H1 (cell line): ENCODE results near the gene PLA2G4E. TPM values are rescaled to one million over a fixed set of nuclear protein-coding genes. Genes with fewer than 3 reads are reported as not detected.

Experiments
- CTCF ChIA-PET: fragments of 300-600 bp; sonication (Branson Sonifier 250); formaldehyde crosslinking; loops from one replicate; lab custom pipeline; 2021; ENCODE audit not compliant: partially characterized antibody; lab: Charles Lee
- POLR2A ChIA-PET: fragments of 300-600 bp; sonication (Branson Sonifier 250); formaldehyde crosslinking; loops from one replicate; lab custom pipeline; 2021; ENCODE audit warnings: inconsistent platforms; ENCODE audit not compliant: partially characterized antibody; lab: Charles Lee
- DNase-seq, 2 experiments: peaks; one replicate each; pipeline versions ENCODE4 v3.0.0 to v3.0.0-alpha.2; 2010 to 2022; ENCODE audit warnings: low spot score in 2 of 2, low read depth in 1 of 2, mixed read lengths in 1 of 2
- FAIRE-seq: peaks from 2 replicates; lab custom pipeline; 2011; peaks lifted over from hg19 to GRCh38; lab: Jason Lieb, UNC
- H2AFZ ChIP-seq: 2 replicates; pipeline ENCODE4 v1.8.1; 2012; ENCODE audit warnings: low read length, inconsistent platforms
- H2AK5ac ChIP-seq: 2 replicates; pipeline ENCODE4 v1.6.1; 2013; ENCODE audit warnings: low read depth, low read length
- H2BK120ac ChIP-seq: replicated peaks from 2 replicates; pipeline ENCODE3; 2013; ENCODE audit warnings: low read depth, low read length, inconsistent platforms
- H2BK12ac ChIP-seq: 2 replicates; pipeline ENCODE4 v1.6.1; 2013; ENCODE audit warnings: low read depth, low read length
- H2BK15ac ChIP-seq: 2 replicates; pipeline ENCODE4 v1.6.1; 2013; ENCODE audit warnings: low read length
- H2BK20ac ChIP-seq: 2 replicates; pipeline ENCODE4 v1.6.1; 2013; ENCODE audit warnings: low read length
- H2BK5ac ChIP-seq: 2 replicates; pipeline ENCODE4 v1.6.1; 2013; ENCODE audit warnings: low read depth, low read length
- H3K14ac ChIP-seq: 2 replicates; pipeline ENCODE4 v1.6.1; 2013; ENCODE audit warnings: inconsistent platforms; ENCODE audit not compliant: insufficient read length
- H3K18ac ChIP-seq: 2 replicates; pipeline ENCODE4 v1.6.1; 2013; ENCODE audit warnings: low read length; ENCODE audit errors: extremely low read depth
- H3K23ac ChIP-seq: 2 replicates; pipeline ENCODE4 v1.6.1; 2013; ENCODE audit warnings: inconsistent platforms; ENCODE audit not compliant: insufficient read length
- H3K23me2 ChIP-seq: 2 replicates; pipeline ENCODE4 v1.6.1; 2013; ENCODE audit warnings: low read depth, low read length
- H3K27ac ChIP-seq: 2 replicates; pipeline ENCODE4 v1.6.1; 2011; ENCODE audit warnings: low read depth, low read length, inconsistent platforms
- H3K27me3 ChIP-seq, 4 experiments: replicated peaks in 1 of 4; 1 replicate in 1 of 4; 2 replicates in 3 of 4; pipeline versions ENCODE4 v1.6.1 to v1.8.1; 2011 to 2013; ENCODE audit warnings: low read length in 3 of 4, mild to moderate bottlenecking in 3 of 4, inconsistent platforms in 2 of 4, mixed read lengths in 2 of 4, moderate library complexity in 1 of 4; ENCODE audit not compliant: control insufficient read depth in 3 of 4, insufficient read depth in 3 of 4; ENCODE audit errors: extremely low read depth in 1 of 4
- H3K36me3 ChIP-seq, 4 experiments: 2 replicates each; pipeline versions ENCODE4 v1.6.1 to v1.8.1; 2011 to 2013; ENCODE audit warnings: mild to moderate bottlenecking in 4 of 4, low read length in 3 of 4, moderate library complexity in 2 of 4, control low read depth in 1 of 4, inconsistent platforms in 1 of 4; ENCODE audit not compliant: insufficient read depth in 4 of 4, control insufficient read depth in 2 of 4
- H3K4ac ChIP-seq: replicated peaks from 2 replicates; pipeline ENCODE3; 2013; ENCODE audit warnings: low read length, low read depth, mixed read lengths, inconsistent platforms; ENCODE audit not compliant: insufficient read length
- H3K4me1 ChIP-seq, 4 experiments: replicated peaks in 1 of 4; 1 replicate in 1 of 4; 2 replicates in 3 of 4; pipeline versions ENCODE4 v1.6.1 to v1.8.1; 2011 to 2013; ENCODE audit warnings: low read length in 3 of 4, inconsistent platforms in 2 of 4, mixed read lengths in 1 of 4; ENCODE audit not compliant: insufficient read depth in 4 of 4, control insufficient read depth in 3 of 4
- H3K4me2 ChIP-seq, 2 experiments: 2 replicates each; pipeline versions ENCODE4 v1.6.1 to v1.8.1; 2011 to 2013; ENCODE audit warnings: low read depth in 2 of 2, low read length in 2 of 2, control low read depth in 1 of 2, inconsistent platforms in 1 of 2, mild to moderate bottlenecking in 1 of 2; ENCODE audit not compliant: insufficient read depth in 1 of 2
- H3K4me3 ChIP-seq, 4 experiments: fragments of 200-600, 300-600 bp in 1 of 4; sonication (generic), shearing (Covaris generic), sonication (Bioruptor Twin) in 1 of 4; 2 replicates each; pipeline versions ENCODE4 v1.5.1 to v1.8.1; 2011 to 2016; ENCODE audit warnings: low read length in 4 of 4, low read depth in 3 of 4, control low read depth in 2 of 4, inconsistent platforms in 2 of 4, mild to moderate bottlenecking in 2 of 4, mixed read lengths in 1 of 4, moderate library complexity in 1 of 4; ENCODE audit not compliant: insufficient read depth in 2 of 4; ENCODE audit errors: extremely low read depth in 1 of 4
- H3K56ac ChIP-seq: replicated peaks from 2 replicates; pipeline ENCODE3; 2013; ENCODE audit warnings: low read depth, mild to moderate bottlenecking, mixed read lengths, low read length, inconsistent platforms; ENCODE audit not compliant: insufficient read length
- H3K79me1 ChIP-seq: 2 replicates; pipeline ENCODE4 v1.6.1; 2013; ENCODE audit warnings: low read depth, low read length, control low read depth
- H3K79me2 ChIP-seq, 2 experiments: 2 replicates each; pipeline versions ENCODE4 v1.6.1 to v1.8.1; 2012 to 2013; ENCODE audit warnings: low read length in 2 of 2, mild to moderate bottlenecking in 2 of 2, inconsistent platforms in 1 of 2; ENCODE audit not compliant: insufficient read depth in 2 of 2, control insufficient read depth in 1 of 2
- H3K9ac ChIP-seq, 4 experiments: replicated peaks in 1 of 4; 1 replicate in 1 of 4; 2 replicates in 3 of 4; pipeline versions ENCODE4 v1.6.1 to v1.8.1; 2011 to 2013; ENCODE audit warnings: low read depth in 3 of 4, low read length in 3 of 4, control low read depth in 2 of 4, mild to moderate bottlenecking in 2 of 4, moderate library complexity in 2 of 4, inconsistent platforms in 1 of 4; ENCODE audit errors: extremely low read depth in 1 of 4
- H3K9me3 ChIP-seq, 2 experiments: 2 replicates each; pipeline versions ENCODE4 v1.6.1 to v1.8.1; 2012 to 2013; ENCODE audit warnings: mild to moderate bottlenecking in 2 of 2, moderate library complexity in 2 of 2, control low read depth in 1 of 2, inconsistent platforms in 1 of 2, low read depth in 1 of 2, low read length in 1 of 2, mixed read lengths in 1 of 2; ENCODE audit not compliant: insufficient read depth in 2 of 2
- H4K20me1 ChIP-seq, 2 experiments: replicated peaks in 1 of 2; 2 replicates each; pipeline versions ENCODE3 to v1.8.1; 2011 to 2013; ENCODE audit warnings: inconsistent platforms in 2 of 2, low read length in 2 of 2, mild to moderate bottlenecking in 1 of 2; ENCODE audit not compliant: insufficient read depth in 2 of 2, control insufficient read depth in 1 of 2
- H4K5ac ChIP-seq: 2 replicates; pipeline ENCODE4 v1.6.1; 2013; ENCODE audit warnings: low read length, low read depth, mixed read lengths, inconsistent platforms; ENCODE audit not compliant: insufficient read length
- H4K8ac ChIP-seq: 2 replicates; pipeline ENCODE4 v1.8.0; 2013; ENCODE audit warnings: mild to moderate bottlenecking, moderate library complexity, low read length, inconsistent platforms; ENCODE audit not compliant: insufficient read depth; ENCODE audit errors: extremely low read depth
- H4K91ac ChIP-seq: replicated peaks from 2 replicates; pipeline ENCODE3; 2013; ENCODE audit warnings: low read length, mixed read lengths, inconsistent platforms; ENCODE audit not compliant: insufficient read length
- BACH1 ChIP-seq: IDR thresholded peaks from 2 replicates; pipeline ENCODE4 v1.6.1; 2012; ENCODE audit warnings: low read length, improper control_type of control experiment
- CBX5 ChIP-seq: fragments of 300-800, 300-1000 bp; sonication (generic); IDR thresholded peaks from 2 replicates; pipeline ENCODE4 v1.7.1; 2016; ENCODE audit warnings: antibody characterized with exemption, low read length, low read depth
- CBX8 ChIP-seq: fragments of 300-800, 300-1000 bp; sonication (generic); IDR thresholded peaks from 2 replicates; pipeline ENCODE4 v1.7.1; 2016; ENCODE audit warnings: low read depth, low read length, borderline replicate concordance
- EGR1 ChIP-seq: IDR thresholded peaks from 2 replicates; pipeline ENCODE4 v1.6.1; 2011; ENCODE audit warnings: low read depth, low read length, borderline replicate concordance
- HDAC6 ChIP-seq: IDR thresholded peaks from one replicate; pipeline ENCODE4 v1.7.1; 2012; ENCODE audit warnings: low read depth, mild to moderate bottlenecking, inconsistent platforms, low read length, moderate library complexity
- KDM1A ChIP-seq: fragments of 200-600, 300-600 bp; sonication (generic); IDR thresholded peaks from 2 replicates; pipeline ENCODE4 v1.7.1; 2016; ENCODE audit warnings: mild to moderate bottlenecking, low read length, borderline replicate concordance
- KDM4A ChIP-seq: IDR thresholded peaks from one replicate; pipeline ENCODE4 v1.7.1; 2012; ENCODE audit warnings: low read depth, mild to moderate bottlenecking, moderate library complexity, low read length, inconsistent platforms; ENCODE audit not compliant: severe bottlenecking
- POLR2AphosphoS5 ChIP-seq: IDR thresholded peaks from 2 replicates; pipeline ENCODE4 v1.6.1; 2011; ENCODE audit warnings: low read depth, low read length
- SIX5 ChIP-seq: IDR thresholded peaks from 2 replicates; pipeline ENCODE4 v1.6.1; 2011; ENCODE audit warnings: mild to moderate bottlenecking, low read depth, low read length
- SRF ChIP-seq: IDR thresholded peaks from 2 replicates; pipeline ENCODE4 v1.6.1; 2011; ENCODE audit warnings: mild to moderate bottlenecking, low read depth, low read length, moderate library complexity
- TAF7 ChIP-seq: optimal IDR thresholded peaks from 2 replicates; pipeline ENCODE3; 2011; ENCODE audit warnings: low read depth, mild to moderate bottlenecking, inconsistent platforms, low read length, moderate library complexity, borderline replicate concordance
- TBP ChIP-seq: IDR thresholded peaks from 2 replicates; pipeline ENCODE4 v1.6.1; 2011; ENCODE audit warnings: low read depth, low read length, improper control_type of control experiment
- WGBS, 2 experiments: shearing (Covaris generic) in 1 of 2; methylation state at CpG; one replicate each; pipeline versions ENCODE4 v1.1.6 to v1.1.7; 2013 to 2015; ENCODE audit warnings: low lambda C conversion rate in 2 of 2, mixed read lengths in 2 of 2, inconsistent platforms in 1 of 2, low coverage in 1 of 2, missing lambda C conversion rate in 1 of 2; ENCODE audit not compliant: insufficient replicate concordance in 2 of 2, insufficient coverage in 1 of 2, insufficient read length in 1 of 2; ENCODE audit errors: extremely low coverage in 1 of 2, missing lambda C conversion rate in 1 of 2; 5-methylcytosine and 5-hydroxymethylcytosine counted together
- polyA plus RNA-seq, 7 experiments: library from polyadenylated mRNA; depleted of rRNA in 3 of 7; stranded (reverse) in 5 of 7; unstranded in 2 of 7; fragments of >200 nt in 5 of 7; fragments of 200-250 nt in 2 of 7; gene quantifications; 1 replicate in 5 of 7; 2 replicates in 1 of 7; 4 replicates in 1 of 7; pipeline versions ENCODE4 v1.2.1 to v1.2.3, GENCODE V29; 2011 to 2013; ENCODE audit warnings: missing spikeins in 2 of 7, mixed read lengths in 2 of 7
- total RNA-seq: library from RNA; stranded (reverse); fragmentation: NEBNext Ultra II Directional; extraction: Animal tissue kit (Norgen Biotek cat#: 25700); gene quantifications from 2 replicates; pipeline ENCODE4 v1.2.1, GENCODE V29; 2021
- TF ChIP-seq, protein P1 (sequence below): IDR thresholded peaks from 2 replicates; pipeline ENCODE4 v1.6.1; 2012; ENCODE audit warnings: inconsistent platforms

Gene PLA2G4E
- total and polyA plus RNA-seq, 2 of the 8 experiments (the other 6 are each of a cell fraction or from before 2014, with no cell fraction given): 0.03 TPM; not detected in 1

DNA sequence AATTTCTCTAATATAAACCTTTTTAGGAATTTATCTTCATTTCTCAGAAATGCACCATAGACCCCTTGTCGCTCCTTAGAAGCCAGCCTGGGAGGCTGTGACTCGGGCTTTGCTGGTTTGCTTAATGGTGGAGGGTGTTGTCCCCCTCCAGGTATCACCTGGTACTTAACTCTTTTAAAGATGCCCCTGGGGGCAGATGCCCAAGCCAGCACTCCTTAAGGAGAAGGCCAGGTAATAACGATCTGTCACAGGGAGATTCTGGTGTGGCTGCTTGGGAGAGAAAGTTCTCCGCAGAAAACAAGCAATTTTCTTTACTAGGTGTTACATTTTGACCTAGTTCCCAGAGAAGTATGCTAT lies 70.7 kb downstream of the PLA2G4E start:
- peaks cover 1% of the 10 kb centered on the region; the same call in 1 of the 2 replicates for H3K79me1 ChIP-seq
- ChIA-PET CTCF (interaction anchor here (1.2 to 2.0 kb wide), 4 partner anchors 9 to 54 kb away, joined by 3 to 7 read pairs (median 4); partner anchors contain the start of gene EHD4), POLR2A (interaction anchor here (0.6 kb wide), 1 partner anchor 1470 kb away, joined by 3 read pairs; no protein-coding TSS in a partner anchor)
- no peak overlapping the region for H2AFZ ChIP-seq
- H3K36me3 ChIP-seq: peaks cover 4 to 23% (median 15%) of the 10 kb centered on the region in 4 experiments; a peak in 5 of 8 replicates
- FAIRE-seq: no peak
- no peak overlapping the region for H2BK5ac ChIP-seq
- no peaks in the 10 kb centered on the region for H3K9me3 ChIP-seq
- H4K5ac ChIP-seq: no peak overlapping the region
- no peak overlapping the region for H3K23ac ChIP-seq
- H2BK12ac ChIP-seq: no peak overlapping the region
- H2BK15ac ChIP-seq: no peak overlapping the region
- no peak overlapping the region for H4K91ac ChIP-seq
- H3K27me3 ChIP-seq: no peaks in the 10 kb centered on the region
- H2AK5ac ChIP-seq: no peak overlapping the region
- no peaks in the 10 kb centered on the region for H3K23me2 ChIP-seq
- H3K14ac ChIP-seq: no peak overlapping the region
- 94% methylated on average over 4 of the region's 4 CpGs; no CpG with 5 or more reads in 1 of the 2 experiments for WGBS, 2 experiments
- no peak overlapping the region for H4K8ac ChIP-seq
- peaks cover 0 to 8% of the 10 kb centered on the region in 2 experiments; a peak in 1 of 4 replicates for H3K79me2 ChIP-seq
- H3K18ac ChIP-seq: no peak overlapping the region
- no peak overlapping the region for H3K27ac ChIP-seq
- H4K20me1 ChIP-seq: peaks cover 2 to 11% of the 10 kb centered on the region in 2 experiments
- no peak overlapping the region for H3K56ac ChIP-seq
- H2BK20ac ChIP-seq: no peak overlapping the region
- no peak overlapping the region for H3K4me3 ChIP-seq
- no peak overlapping the region for H3K4me2 ChIP-seq
- no peak for DNase-seq
- no peak for TF ChIP-seq TAF7
- no peak for TF ChIP-seq SRF
- no peak for TF ChIP-seq BACH1
- no peak for TF ChIP-seq CBX8
- no peak for TF ChIP-seq SIX5
- TF ChIP-seq POLR2AphosphoS5: no peak
- TF ChIP-seq KDM4A: no peak
- no peak for TF ChIP-seq EGR1
- no peak for TF ChIP-seq CBX5
- no peak for TF ChIP-seq TBP
- TF ChIP-seq, protein P1, sequence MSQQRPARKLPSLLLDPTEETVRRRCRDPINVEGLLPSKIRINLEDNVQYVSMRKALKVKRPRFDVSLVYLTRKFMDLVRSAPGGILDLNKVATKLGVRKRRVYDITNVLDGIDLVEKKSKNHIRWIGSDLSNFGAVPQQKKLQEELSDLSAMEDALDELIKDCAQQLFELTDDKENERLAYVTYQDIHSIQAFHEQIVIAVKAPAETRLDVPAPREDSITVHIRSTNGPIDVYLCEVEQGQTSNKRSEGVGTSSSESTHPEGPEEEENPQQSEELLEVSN: no peak
- no peak for TF ChIP-seq KDM1A
- TF ChIP-seq HDAC6: no peak
- TF ChIP-seq, all 59 proteins: peak for 0
- no peak overlapping the region; a peak in 1 of 7 replicates for H3K9ac ChIP-seq
- H2BK120ac ChIP-seq: no peak overlapping the region
- H3K4ac ChIP-seq: no peak overlapping the region
- H3K4me1 ChIP-seq: peaks cover 0 to 3% (median 0%) of the 10 kb centered on the region in 4 experiments; a peak in 2 of 7 replicates
